GM21390 (cell line): Measurements from ENCODE around the gene IQGAP2.
"Not testable (repeated sequence)": the region's sequence is repeated elsewhere in the genome, so short reads cannot be mapped to it uniquely, and the experiment has no call there.

Experiments
- ATAC-seq: cut with Tn5 transposase; IDR thresholded peaks from one replicate; pipeline ENCODE4 v1.9.1; 2021; ENCODE audit not compliant: unreplicated experiment

The IQGAP2 gene

DNA sequence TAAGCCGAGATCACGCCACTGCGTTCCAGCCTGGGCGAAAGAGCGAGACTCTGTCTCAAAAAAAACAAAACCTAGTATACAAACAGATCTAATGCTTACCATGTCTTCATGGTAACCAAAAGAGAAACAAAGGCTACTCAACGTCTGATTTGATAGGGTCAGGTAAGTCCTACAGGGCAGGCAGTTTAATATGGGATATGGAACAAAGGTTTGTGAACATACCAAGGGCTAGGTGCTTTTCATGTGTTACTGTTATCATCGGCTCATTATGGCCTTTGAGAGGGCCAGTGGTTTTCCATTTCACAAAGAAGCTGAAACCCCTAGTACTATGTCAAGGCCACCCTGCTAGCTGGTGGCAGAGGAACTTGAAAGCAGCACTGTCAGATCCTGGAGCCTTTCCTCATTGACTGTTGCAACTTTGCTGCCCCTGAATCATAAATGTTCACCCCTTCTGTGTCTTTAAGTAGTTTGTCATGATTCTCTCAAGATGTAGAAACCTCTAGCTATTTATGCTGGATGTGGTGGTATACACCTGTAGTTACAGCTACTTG, 5.1 kb downstream of the IQGAP2 start:
- no peak for ATAC-seq

DNA sequence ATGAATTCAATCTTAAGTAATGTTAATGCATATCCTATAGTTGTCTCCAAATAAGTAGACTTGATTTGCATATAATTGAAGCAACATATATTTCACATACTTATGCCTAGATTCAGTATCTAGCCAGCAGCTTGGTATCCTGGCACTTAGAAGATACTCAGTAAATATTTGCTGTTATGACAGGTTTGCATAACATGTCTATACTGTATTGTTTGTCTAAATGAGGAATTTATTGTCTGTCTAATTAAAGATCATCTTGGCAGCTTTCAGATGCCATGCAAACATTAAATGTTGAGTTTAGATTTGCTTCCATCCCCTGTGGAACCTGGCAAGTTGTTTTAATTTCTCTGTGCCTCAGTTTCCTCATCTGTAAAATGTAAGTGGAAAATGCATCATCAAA, 9.4 kb downstream of the IQGAP2 start:
- ATAC-seq = no peak

DNA sequence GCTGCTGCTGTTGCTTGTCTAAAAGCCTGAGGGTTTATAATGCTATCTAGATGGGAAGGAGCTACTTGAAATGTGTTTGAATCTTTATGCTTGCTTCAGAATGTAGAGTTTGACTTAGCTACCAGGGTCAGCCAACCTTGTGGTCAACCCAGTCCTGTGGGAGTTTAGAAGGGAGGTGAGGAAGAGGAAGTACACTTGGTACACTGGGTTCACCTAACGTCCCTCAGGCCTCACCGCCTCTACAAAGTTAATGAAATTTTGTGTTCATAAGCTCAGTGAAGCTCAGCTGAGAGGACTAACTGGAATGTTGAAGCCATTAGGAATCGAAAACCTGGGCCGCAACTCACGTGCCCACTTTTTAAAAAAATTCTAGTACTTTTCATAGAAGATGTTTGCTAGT, 10.7 kb downstream of the IQGAP2 start:
- ATAC-seq = no peak

DNA sequence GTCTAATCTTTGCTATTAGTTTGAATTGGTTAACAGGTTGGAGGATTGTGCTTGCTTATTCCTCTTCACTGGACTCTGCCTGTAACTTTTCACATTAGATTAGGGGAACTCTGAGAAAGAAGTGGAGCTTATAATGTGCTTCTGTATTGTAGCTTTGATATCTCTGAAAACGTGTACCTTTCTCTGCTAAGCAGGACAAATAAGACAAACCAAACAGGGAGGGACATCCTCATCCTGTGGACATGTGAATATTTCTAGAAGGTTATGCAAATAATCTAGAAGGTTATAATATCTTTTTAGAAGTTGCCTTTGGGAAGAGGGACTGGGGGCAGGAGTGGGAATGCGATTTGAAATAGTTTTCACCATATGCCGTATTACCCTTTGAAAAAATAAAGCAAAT, 11.7 kb downstream of the IQGAP2 start:
- ATAC-seq = no peak

DNA sequence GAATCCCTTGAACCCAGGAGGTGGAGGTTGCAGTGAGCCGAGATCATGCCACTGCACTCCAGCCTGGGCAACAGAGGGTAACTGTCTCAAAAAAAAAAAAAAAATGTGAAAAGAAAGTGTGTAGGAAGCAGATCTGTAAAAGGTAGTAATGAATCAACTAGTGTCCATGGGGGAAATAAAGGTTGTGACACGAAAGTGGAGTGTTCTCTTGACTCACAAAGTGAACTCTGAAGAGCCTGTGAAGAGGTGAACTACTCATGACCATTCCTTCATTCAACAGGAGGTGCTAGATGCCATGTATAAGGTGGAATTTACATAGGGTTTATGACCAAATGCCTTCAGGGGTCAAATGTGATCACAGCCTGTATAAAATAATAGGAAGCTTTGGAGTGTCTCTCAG, 12.8 kb downstream of the IQGAP2 start:
- ATAC-seq = no peak

DNA sequence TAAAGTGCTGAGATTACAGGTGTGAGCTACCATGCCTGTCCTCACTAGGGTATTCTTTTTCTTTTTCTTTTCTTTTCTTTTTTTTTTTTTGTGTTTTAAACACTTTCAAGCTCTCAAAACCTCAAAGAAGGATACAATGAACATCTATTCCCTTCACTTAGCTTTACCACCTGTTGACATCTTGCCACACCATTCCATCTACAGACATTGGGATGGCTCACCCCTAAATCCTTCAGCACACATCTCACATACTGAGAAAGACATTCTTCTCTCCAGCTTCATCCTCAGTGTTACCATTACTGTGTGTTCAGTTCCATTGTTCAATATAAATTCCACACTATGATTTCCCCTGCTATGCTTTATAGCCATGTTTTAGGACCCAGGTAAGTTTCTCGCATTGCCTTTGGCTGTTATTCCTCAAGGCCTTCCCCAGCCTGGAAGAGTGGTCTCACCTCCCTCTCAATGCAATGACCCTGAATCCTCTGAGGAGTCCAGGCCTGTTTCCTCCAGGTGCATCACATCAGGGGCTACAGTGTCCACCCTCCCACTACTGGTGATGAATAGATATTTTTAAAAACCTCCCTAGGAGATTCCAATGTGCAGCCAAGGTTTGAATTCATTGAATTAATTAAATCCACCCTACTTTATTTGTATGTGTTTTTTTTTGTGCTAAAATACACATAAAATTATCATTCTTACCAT, 16.7 kb downstream of the IQGAP2 start:
- no peak for ATAC-seq

DNA sequence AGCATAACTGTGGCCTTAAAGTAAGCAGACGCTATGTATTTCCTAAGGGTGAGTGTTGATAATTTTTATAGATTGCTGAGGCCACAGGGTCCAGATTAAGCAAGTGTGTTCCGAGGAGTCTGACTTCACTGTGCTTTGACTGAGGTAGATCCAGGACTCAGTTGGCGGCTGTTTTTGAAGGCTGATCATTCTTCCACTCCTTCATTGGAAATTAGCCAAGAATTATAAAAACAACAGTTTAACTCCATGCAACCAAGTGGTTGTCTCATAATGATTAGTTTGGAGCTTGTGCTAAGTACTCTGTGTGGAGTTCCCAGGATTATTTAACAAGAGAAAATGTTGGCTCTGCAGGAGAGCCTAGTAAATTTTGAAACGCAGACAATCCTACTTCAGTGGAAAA, 19.1 kb downstream of the IQGAP2 start:
- no peak for ATAC-seq

DNA sequence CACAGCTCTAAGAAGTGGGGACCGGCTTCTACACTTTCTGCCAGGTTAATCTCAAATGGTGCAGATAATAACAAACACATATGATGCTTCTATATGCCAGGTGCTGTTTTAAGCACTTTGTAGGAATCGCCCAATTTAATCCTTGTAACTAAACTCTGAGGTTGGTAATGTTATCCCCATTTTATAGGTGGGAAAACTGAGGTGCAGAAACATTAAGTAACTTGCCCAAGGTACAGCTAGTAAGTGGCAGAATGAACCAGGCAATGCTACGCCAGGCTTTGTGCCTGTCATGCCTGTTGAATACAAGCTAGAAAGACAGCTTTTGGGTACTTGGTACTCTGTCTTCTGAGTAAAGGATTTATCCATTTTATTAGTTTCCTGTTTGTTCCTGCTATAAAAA, 19.7 kb downstream of the IQGAP2 start:
- ATAC-seq = no peak

DNA sequence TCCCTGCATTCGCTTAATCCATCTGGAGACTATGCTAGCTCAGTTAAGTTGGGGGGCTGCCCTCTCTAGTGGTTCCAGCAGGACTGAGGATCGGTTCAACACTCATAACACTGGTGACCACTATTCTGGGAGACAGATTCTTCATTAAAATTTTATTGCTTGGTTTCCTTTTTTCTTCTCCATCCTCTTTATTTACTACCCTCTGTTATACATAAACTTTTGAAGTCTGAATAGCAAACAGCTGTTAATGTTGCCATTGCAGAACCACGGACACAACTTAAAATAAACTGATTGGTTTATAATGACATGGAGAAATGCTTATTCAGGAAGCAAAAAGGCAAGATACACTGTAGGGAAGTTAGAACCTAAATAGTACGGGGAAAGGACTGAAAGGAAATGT, 22.1 kb downstream of the IQGAP2 start:
- no peak for ATAC-seq

DNA sequence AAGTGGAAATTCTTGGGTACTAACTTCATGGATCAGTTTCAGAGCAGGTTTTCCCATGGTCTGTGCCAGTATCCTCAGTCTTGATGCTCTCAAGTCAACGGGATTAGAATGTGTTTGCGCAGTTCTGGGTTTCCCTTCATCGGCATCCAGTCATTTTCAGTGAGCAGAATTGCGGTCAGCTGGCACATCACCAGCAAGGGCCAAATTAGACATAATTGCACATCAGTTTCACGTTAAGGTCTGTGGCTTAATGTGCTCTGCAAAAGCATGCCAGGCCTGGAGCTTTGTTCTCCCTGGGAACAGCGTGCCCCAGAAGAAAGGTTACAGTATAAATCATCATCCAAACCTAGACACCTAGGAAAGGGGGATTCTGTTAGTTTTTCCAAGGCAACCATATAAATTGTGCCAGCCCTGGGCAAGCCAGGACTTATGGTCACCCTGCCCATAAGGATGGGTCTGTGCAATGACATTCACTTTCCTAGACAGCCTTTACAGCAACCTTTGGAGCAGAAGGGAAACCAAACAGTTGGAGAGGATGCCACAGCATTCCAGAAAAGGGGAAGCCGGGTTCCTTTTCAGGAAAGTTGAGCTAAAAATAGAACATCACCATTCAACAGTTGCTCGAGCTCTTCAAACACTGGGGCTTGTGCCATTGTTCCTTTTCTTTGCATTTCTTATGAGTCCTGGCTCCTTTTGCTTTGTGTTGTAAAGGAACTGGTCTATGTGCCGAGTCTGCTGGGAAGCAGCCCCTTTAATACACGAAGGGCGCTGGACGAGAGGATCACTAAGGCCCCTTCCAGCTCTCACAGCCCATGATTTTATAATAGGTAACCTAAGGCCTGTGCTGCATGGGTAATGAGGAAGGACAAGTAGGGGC, 23.1 kb downstream of the IQGAP2 start:
- no peak for ATAC-seq

DNA sequence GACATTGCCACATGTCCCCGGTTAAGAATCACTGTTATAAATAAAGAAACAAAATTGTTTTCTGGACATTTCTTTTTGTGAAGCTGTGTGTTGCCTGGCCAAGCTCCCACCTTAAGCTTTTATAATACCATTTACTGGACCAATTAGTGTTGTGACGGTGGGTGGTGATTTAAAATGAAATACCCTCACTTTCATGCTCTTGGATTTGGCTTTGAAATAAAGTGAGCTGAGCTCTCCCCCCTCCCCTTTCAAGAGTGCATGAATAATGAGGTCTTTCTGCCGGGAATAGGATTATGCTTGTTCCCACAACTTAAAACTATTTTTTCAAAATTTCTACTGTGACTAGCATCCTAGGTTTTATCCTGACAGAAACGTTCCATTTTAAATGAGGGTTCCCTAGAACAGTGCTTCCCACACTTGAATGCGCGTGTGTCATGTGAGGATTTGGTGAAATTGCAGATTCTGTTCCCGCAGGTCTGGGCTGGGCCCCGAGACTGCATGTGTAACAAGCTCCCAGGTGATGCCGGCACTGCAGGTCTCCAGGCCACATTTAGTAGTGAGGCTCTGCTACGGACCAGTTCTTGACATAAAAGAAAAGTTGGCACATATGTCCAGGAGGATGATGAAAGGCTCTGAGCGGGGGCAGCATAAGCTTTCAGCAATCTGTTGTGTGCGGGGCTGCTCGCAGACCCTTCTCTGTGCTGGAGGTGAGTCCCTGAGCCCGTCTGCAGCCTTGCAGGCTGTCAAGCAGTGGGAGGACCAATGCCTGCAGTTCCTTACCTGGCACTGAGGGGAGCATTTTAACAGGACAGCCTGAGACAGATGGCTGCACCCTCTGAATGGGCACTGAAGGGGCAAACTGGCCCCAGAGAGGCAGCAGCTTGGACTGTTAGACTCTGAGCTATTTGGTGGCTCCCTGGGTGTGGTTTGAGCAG, 24.4 kb downstream of the IQGAP2 start:
- ATAC-seq = no peak

DNA sequence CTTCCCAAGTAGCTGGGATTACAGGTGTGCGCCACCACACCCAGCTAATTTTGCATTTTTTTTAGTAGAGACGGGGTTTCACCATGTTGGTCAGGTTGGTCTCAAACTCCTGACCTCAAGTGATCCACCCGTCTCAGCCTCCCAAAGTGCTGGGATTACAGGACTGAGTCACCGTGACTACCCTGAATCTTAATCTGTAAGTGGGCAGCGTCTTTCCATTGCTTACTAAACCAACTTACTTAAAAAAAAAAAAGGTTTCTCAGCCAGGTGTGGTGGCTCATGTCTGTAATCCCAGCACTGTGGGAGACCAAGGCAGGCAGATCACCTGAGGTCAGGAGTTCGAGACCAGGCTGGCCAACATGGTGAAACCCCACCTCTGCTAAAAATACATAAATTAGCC, 25.5 kb downstream of the IQGAP2 start:
- ATAC-seq = not testable (repeated sequence)

DNA sequence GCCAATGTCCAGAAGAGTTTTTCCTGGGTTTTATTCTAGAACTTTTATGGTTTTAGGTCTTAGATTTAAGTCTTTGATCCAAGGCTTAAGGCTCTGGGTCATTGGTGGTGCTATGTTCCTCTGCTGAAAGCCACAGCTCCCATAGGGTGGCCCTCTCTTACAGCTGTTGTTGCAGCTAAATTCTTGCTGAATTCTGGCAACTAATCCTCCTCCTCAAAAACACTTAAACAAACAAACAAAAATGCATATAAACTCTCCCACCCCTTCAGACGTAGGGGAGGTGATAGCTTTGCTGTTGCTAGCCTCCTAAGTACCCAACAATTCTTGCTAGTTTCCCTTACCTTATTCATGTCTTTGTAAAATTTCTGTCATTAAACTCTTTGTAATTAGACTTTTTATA, 30.2 kb downstream of the IQGAP2 start:
- no peak for ATAC-seq

DNA sequence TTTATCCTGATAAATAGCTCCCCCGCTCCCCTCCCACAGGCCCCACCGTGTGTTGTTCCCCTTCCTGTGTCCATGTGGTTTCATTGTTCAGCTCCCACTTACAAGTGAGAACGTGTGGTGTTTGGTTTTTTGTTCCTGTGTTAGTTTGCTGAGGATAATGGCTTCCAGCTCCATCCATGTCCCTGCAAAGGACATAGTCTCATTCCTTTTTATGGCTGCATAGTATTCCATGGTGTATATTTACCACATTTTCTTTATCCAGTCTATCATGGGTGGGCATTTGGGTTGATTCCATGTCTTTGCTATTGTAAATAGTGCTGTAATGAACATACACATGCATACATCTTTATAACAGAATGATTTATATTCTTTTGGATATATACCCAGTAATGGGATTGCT, 34.4 kb downstream of the IQGAP2 start:
- not testable (repeated sequence) for ATAC-seq

DNA sequence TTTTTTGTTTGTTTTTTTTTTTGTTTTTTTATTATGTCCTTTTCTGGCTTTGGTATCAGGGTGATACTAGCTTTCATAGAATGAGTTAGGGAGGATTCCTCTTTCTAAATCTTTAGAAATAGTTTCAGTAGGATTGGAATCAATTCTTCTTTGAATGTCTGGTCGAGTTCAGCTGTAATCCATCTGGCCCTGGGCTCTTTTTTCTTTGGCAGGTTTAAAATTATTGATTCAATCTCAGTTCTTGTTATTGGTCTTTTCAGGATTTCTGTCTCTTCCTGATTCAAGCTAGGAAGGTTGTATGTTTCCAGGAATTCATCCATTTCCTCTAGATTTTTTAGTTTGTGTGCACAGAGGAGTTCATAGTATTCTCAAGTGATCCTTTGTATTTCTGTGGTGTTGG, 34.9 kb downstream of the IQGAP2 start:
- no peak for ATAC-seq

DNA sequence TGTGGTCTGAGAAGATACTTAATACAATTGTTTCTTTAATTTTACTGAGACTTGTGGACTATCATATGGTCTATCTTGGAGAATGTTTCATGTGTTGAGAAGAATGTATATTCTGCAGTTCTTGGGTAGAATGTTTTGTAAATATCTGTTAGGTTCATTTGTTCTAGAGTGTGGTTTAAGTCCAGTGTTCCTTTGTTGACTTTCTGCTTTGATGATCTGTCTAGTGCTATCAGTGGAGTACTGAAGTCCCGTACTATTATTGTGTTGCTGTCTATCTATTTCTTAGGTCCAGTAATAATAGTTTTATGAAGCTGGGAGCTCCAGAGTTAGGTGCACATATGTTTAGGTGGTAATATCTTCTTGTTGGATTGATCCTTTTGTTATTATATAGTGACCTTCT, 36.1 kb downstream of the IQGAP2 start:
- no peak for ATAC-seq

DNA sequence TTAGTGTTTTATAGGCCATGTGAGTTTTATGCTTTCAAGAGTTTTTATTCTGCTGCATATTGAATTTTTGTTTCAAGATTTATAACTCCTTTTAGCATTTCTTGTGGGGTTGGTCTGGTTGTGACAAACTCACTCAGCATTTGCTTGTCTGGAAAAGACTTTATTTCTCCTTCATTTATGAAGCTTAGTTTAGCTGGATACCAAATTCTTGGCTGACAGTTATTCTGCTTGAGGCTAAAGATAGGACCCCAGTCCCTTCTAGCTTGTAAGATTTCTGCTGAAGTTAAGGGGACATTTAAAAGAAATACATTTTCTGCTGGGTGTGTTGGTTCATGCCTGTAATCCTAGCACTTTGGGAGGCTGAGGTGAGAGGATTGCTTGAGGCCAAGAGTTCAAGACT, 36.8 kb downstream of the IQGAP2 start:
- no peak for ATAC-seq

DNA sequence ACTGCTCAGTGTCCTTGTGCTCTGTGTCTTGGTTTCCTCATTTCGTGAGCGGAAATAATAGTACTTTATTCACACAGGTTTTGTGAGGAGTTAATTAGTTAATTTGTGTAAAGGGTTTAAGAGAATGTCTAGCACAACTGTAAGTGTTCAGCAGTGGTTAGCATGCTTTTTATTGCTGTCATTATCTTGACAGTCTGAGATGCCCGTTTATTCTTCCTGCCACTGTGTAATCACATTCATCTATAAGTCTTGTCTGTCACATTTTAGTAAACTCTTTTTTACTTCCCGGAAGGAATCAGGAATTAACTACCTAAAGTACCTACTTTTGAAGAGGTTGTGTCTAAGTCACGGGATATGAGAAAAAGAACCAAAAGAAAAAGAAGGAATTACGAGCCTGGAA, 38.0 kb downstream of the IQGAP2 start:
- ATAC-seq = no peak

DNA sequence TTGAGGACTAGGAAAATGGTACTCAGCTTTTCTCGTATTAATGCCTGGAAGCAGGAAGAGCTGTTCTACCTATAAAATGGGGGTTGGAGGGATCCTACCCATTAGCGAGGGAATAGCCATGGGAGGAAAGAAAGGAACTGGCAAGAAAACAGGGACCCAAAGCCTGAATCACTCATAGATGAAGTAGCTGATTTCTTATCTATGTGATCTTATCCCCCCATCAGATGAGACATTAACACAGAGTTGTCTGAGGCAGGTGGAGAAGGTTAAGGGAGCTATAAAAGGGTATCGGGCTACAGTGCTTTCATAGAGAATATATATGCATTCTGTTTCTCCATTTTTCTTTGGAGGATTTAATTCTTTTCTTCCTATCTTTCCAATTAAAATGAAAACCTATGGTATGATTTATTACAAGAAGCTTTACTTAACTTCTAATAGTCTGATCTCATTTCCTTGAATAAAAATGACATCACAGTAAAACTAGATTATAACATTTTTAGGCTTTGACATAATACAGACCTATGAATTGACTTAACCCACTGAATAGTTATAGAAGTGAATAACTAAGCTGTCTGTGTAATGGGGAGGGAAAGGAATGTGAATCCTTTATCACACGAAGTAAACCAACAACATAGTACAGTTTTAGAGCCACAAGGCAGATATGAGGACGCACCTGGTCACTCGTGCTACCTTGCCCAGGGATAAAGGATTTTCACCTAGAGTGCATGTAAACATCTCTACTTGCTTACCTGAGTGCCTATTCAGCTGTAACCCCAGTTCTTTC, 39.0 kb downstream of the IQGAP2 start:
- ATAC-seq = no peak

DNA sequence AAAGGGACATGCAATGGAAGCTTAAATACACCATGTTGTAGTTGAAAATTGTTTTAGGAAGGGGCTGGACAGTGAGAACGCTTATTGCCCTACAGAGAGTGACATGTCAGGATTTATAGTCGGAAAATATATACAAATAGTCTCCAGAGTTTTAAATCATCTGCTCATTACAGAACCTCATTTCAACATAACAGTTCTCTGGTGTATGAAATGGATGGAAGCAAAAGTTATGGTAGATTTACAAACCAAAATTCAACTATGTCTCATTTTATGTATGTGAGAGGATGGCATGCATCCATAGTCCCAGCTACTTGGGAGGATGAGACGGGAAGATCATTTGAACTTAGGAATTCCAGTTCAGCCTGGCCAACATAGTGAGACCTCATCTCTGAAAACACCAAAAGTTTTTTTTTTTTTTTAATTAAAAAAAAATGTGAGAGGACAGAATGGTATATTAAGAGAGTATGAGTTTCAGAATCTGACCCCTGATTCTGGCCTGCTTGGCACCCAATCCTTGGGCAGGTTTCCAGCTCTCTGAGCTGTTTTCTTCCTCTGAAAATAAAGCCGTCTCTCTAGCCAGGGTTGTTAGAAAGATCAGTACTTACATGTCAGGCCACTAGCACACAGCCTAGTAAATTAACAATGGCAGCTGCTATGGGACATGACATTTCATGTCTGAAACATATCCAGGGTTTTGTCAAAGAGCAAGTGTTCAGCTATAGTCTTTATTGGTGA, 40.1 kb downstream of the IQGAP2 start:
- ATAC-seq = no peak
